SJSA1 (cell line): ENCODE measurements around the gene FGF4. TPM values are rescaled to one million over a fixed set of nuclear protein-coding genes. Genes with fewer than 3 reads are reported as not detected.

Source experiments
- total RNA-seq: library from RNA; depleted of rRNA; stranded (reverse); fragments of >200 nt; shearing (Covaris generic); gene quantifications from 2 replicates; pipeline ENCODE4 v1.2.3, GENCODE V29; 2014; rRNA removed

FGF4 gene
- total RNA-seq, 1 experiment from 2014 or later, result not detected

Other genes with a start within 250 kb of the FGF4 start
- gene CCND1, start 134.2 kb downstream of the FGF4 start, total RNA-seq, result 579 and 793 TPM in 2 replicates
- 54.7 and 78.1 TPM in 2 replicates for gene LTO1, start 100.0 kb downstream of the FGF4 start, total RNA-seq
- gene FGF19, start 71.3 kb downstream of the FGF4 start, total RNA-seq, result 3.0 and 10.3 TPM in 2 replicates
- not detected in 2 replicates for gene FGF3, start 44.1 kb upstream of the FGF4 start, total RNA-seq